ENCODE results near the gene RFX8.
"Not testable (repeated sequence)": the region's sequence is repeated elsewhere in the genome, so short reads cannot be mapped to it uniquely, and the experiment has no call there.

RFX8 gene

GRCh38 chr2:101474731-101475384, at the start of gene RFX8:
TSS of gene RFX8 (minus strand) at chr2:101475112. CDS start at chr2:101466848, 8,264 bp downstream.
- DNase-seq (ENCODE audit: low read depth in 2 of 2), result peak in 1 of 2 donors; percentile 13

DNA sequence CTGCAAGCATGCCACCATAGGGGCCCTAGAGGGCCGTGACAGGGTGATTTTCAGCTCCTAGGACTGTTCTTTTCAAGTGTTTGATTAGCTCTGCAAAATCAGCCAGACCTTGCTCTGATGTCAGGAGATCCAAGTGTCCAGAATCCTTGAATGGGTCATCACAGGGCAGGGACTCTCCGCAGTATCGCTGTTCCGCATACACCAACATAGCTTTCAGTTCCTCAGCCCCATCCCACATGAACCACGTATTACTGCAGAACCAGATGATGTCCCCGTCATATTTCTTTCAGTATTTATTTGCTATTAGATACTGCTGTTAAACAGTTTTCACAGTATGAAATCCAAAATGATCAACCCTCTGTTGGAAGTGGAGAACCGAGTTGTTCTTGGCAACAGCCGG, 46.6 kb upstream of the RFX8 start:
- DNase-seq (ENCODE audit: low read depth in 2 of 2), result no peak

GRCh38 chr2:101520246-101520645, 45.3 kb upstream of the RFX8 start:
- no peak for DNase-seq (ENCODE audit: low read depth in 2 of 2)

DNA sequence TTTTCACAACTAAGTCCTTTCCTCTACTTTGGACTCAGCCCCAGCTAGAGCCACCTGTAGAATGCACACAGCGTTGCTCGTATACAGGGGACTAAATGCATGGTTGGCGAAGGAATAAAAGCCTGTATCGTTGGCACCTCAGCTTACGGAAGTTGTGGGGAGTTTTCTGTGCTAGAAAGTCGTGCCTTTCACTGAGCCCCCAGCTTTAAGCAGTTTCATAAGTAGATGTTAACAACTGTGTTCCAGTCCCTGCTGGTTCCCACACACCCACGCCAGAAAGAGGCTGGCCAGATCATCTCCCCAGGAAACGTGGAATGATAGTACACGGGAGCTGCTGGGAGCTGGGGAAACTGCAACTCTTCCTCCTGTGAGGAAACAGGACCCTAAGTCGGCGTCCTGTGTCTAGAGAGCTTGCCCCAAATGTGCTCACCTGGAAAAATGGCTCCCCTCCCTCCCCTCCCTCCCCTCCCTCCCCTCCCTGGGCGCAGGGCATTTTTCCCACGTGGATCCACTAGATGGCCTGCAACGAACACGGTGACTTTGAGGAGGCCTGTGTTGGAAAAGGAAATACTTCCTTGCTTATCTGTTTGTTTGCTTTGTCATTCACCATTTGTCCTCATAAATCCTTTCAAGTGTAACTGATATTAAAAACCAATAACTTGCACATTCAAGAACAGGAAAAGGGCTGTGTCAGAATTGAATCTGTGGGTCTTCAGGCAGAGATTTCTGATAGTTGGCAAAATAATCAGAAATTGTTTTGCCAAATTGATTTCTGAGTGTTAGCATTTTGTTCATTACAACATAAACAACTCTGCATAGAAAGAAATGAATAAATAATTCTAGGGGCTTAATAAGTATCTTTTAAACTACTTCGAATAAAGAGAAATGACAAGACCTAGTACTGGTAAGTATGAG, 43.9 kb upstream of the RFX8 start:
- DNase-seq (ENCODE audit: low read depth in 2 of 2), result no peak

DNA sequence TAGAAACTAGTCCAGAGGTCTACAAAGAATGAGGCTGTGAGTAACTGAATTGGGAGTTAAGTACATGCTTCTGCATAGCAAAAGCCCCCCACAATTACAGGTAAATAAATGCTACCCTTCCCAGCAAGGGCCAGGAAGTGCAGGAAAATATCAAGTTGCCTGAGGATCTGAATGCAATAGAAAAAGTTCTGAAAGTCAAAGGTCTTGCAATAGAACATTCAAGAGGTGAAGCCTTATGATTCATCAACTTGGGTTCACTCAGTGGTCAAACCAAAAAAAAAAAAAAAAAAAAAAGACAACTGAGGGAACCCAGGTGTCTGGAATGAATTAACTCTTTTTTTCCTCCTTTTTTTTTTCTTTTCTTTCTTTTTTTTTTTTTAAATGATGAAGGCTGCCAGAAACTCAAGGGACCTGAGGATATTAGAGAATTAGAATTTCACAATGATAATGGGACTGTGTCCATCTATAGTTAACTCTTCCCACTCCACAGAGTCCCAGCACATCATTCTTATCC, 42.9 kb upstream of the RFX8 start:
- no peak for DNase-seq (ENCODE audit: low read depth in 2 of 2)

DNA sequence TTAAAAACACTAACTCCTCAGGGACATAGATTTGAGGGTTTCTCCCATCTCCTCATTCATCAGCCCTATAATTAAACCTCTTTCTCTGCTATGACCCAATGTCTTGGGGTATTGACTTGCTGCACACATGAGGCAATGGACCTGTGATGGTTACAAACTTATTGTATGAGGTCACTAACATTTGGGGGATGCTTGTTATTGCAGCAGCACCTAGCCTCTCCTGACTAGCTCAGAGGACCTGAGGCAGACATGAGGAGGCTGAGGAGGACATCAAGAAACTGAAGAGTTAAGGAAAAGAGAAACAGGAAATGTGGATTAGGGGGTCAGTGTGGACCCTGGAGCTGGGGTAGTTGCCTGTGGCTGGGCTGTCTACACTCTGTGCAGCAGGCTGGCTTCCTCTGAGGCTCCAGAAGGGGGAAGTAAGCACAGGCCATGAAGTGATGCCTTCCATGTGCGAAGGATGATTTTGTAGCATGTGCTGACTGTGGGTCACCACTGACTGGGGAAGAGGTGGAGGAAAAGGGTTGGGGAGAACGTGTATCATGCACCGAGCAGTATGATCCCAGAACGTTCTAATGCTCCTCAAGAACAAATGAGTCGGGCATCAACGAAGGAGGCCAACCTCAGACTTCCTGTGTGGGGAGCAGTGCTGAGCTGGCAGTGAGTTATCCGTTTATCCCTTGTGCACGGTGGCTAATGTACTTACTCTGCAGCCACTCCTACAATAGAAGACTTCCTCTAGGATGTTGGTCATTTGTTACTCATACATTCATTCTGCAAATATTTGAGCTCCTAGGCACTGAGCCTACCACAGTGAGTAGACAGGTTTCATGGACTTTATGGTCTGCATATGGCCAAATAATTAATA, 42.1 kb upstream of the RFX8 start:
- no peak for DNase-seq (ENCODE audit: low read depth in 2 of 2)

DNA sequence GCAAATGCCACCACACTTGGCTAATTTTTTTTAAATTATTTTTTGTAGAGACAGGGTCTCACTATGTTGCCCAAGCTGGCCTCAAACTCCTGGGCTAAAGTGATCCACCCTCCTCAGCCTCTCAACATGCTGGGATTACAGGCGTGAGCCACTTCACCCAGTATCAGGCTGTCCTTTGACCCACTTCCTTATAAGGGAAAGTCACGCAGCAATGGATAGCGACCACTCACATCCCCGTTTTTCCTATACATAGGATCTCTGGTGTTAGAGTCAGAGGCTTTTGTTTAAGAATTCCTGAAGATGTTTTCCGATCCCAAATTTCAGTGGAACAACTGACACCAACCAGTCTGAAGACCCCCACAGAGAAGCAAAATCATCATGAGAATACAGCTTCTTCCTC, 41.4 kb upstream of the RFX8 start:
- no peak for DNase-seq (ENCODE audit: low read depth in 2 of 2)

- no peak for DNase-seq (ENCODE audit: low read depth in 2 of 2)
These were observed 40.6 kb upstream of the RFX8 start for GRCh38 chr2:101515477-101515876.

DNA sequence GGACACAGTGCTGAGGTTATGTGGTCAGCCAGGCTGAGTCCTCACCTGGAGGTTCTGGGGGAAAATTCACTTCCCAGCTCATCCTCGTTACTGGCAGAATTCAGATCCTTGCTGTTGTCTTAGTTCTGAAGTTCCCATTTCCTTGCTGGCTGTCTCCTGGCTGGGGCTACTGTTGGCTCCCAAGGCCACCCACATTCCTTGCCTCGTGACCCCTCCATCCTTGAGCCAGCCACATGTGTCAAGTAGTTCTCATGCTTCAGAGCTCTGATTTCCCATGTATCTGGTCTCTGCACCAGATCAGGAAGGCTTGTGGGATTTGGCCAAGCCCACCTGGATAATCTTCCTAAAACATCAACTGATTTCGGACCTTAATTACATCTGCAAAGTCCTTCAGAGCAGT, 38.1 kb upstream of the RFX8 start:
- DNase-seq (ENCODE audit: low read depth in 2 of 2), result no peak

- no peak for DNase-seq (ENCODE audit: low read depth in 2 of 2)
These were observed 36.5 kb upstream of the RFX8 start for GRCh38 chr2:101511381-101511780.

DNA sequence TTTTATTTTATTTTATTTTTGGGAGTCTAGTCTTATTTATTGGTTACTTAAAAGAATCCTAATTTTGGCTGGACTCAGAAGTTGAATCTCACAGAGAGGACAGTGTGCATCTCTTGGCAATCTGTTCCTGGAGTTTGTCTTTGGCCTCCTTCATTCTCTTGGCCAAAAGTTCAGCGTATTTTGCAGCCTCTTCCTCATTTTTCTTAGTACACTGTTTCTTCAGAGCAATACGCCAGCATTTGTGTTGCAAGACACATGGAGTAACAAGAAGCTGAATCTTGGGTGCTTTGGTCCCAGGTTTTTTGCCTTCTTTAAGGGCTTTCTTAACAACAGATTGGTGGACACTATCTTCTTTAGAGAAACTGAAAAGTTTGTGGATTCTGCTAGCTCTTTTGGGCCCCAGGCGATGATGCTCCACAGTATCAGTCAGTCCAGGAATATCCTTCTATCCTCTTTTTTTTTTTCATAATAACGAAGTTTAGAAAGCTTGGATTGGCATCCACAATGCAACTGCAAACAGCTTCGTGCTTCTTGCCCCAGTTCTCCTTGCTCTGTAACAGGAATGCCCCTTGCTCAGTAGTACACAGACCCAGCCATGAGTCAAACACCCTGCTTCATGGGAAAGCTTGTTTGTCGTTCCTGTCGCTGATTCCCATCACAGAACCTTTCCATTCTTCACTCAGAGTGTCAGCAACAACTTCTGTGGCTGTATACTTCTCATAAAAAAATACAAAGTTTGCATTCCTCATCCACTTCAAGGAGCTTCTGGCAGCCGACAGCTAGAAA, 34.8 kb upstream of the RFX8 start:
- no peak for DNase-seq (ENCODE audit: low read depth in 2 of 2)

DNA sequence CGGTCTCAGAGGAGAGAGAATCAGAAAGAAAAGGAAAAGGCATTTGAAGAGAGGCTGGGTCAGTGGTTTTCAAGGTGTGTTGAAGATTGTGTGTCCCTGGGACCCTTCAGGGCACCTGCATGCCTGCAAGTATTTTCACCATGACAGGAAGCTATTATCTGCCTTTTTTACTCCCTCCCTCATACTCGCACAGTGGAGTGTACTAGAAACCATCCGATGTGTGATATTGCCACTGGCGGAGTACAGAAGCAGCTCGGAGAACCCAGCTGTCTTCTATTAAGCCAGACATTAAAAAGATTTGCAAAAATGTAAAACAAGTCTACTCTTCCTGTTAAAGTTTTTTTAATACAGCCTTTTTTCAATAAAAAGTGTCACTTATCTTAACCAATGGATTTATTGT, 33.7 kb upstream of the RFX8 start:
- DNase-seq (ENCODE audit: low read depth in 2 of 2), result no peak

- not testable (repeated sequence) for DNase-seq (ENCODE audit: low read depth in 2 of 2)
These were observed 30.4 kb upstream of the RFX8 start for GRCh38 chr2:101505276-101505675.

- DNase-seq (ENCODE audit: low read depth in 2 of 2), result not testable (repeated sequence)
These were observed 29.8 kb upstream of the RFX8 start for GRCh38 chr2:101504744-101505143.

DNA sequence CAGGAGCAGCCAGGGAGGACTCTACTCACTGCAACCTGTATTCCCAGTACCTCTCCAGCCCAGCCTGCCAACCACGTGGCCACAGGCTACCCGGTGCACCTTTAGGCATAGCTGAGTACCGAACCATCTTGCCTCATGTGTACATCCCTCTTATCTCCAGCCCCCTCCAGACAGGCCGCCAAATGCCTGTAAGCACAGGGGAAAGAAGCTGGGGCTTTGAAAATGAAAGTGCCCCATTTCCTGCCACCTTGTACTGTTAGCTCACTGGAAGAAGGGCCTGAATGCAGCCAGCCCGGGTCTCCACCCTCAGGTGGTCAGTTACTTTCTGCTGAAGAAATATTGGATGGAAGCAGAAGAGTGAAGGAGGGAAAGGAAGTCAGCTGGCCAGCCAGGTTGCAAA, 27.2 kb upstream of the RFX8 start:
- DNase-seq (ENCODE audit: low read depth in 2 of 2), result no peak

- DNase-seq (ENCODE audit: low read depth in 2 of 2), result no peak
These were observed 26.5 kb upstream of the RFX8 start for GRCh38 chr2:101501443-101501842.

DNA sequence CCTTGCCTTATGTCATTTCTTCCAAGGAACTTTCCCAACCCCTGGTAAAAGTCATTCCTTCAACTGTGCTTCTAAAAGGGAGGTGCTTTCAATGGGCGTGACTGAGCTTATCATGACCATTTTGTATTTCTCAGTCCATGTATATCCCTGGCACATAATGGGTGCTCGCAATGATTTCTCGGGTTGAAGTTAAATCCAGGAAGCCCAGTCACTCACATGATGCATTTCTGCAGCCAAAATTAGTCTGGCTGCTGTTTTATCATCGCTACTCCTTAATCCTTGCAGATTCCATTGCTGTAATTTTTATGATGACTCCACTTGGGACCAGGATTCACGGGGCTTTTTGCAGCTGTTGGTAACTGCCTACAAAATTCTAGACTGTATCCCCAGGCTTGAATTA, 25.9 kb upstream of the RFX8 start:
- DNase-seq (ENCODE audit: low read depth in 2 of 2), result no peak

- no peak for DNase-seq (ENCODE audit: low read depth in 2 of 2)
These were observed 25.3 kb upstream of the RFX8 start for GRCh38 chr2:101500180-101500579.

GRCh38 chr2:101496279-101496678, 21.4 kb upstream of the RFX8 start:
- DNase-seq (ENCODE audit: low read depth in 2 of 2), result no peak

GRCh38 chr2:101492936-101493473, 18.1 kb upstream of the RFX8 start:
- DNase-seq (ENCODE audit: low read depth in 2 of 2), result no peak

DNA sequence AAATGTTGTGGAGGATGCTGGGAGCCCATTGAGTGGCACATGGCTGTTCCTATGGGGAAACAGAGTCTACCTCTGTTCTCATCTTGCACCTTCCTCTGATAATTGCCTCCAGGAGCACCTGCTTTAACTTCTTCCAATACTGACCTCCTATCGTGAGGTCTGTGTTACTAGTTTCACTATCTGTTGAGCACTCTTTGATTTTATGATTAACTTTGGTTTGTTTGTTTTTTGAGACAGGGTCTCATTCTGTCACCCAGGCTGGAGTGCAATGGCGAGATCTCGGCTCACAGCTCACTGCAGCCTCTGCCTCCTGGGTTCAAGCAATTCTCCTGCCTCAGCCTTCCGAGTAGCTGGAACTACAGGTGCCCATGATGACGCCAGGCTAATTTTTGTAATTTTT, 12.1 kb upstream of the RFX8 start:
- DNase-seq (ENCODE audit: low read depth in 2 of 2), result no peak
